Choroid plexus epithelial cell (primary cell): ENCODE data around the gene RRH.
"Not testable (repeated sequence)": the region's sequence is repeated elsewhere in the genome, so short reads cannot be mapped to it uniquely, and the experiment has no call there.

Source experiments
- DNase-seq: peaks from one replicate; pipeline ENCODE4 v3.0.0-alpha.2; 2010; ENCODE audit warnings: low read depth
- H3K4me3 ChIP-seq: 2 replicates; pipeline ENCODE4 v1.5.1; 2011; ENCODE audit warnings: low read depth, mild to moderate bottlenecking, control low read depth, low read length, moderate library complexity
- CTCF ChIP-seq: conservative IDR thresholded peaks from 2 replicates; pipeline ENCODE4 v1.5.1; 2011; ENCODE audit warnings: low read depth, mild to moderate bottlenecking, control low read depth, inconsistent platforms, low read length, moderate library complexity

The RRH gene

GRCh38 chr4:109836985-109837384 is 9.2 kb downstream of the RRH start:
- no peak for DNase-seq
- H3K4me3 ChIP-seq: no peak overlapping the region
- TF ChIP-seq CTCF: no peak

GRCh38 chr4:109846395-109847098 is 18.8 kb downstream of the RRH start:
- no peak for DNase-seq
- H3K4me3 ChIP-seq: no peak overlapping the region
- TF ChIP-seq CTCF: no peak

- TF ChIP-seq CTCF: no peak
- H3K4me3 ChIP-seq: no peak within 1 kb of the TSS
- DNase-seq: no peak
These were observed 20.2 kb downstream of the RRH start, which contains the start of gene LRIT3 for GRCh38 chr4:109847896-109848442. Gene LRIT3, plus strand, starts transcription at chr4:109848107. Its CDS starts 95 bp downstream, at chr4:109848202.

- H3K4me3 ChIP-seq: no peak overlapping the region
- TF ChIP-seq CTCF: no peak
- no peak for DNase-seq
These were observed 20.7 kb downstream of the RRH start for GRCh38 chr4:109848501-109848900.

- no peak for TF ChIP-seq CTCF
- no peak for DNase-seq
- no peak overlapping the region for H3K4me3 ChIP-seq
These were observed 22.8 kb downstream of the RRH start for GRCh38 chr4:109850601-109851000.

GRCh38 chr4:109859426-109860300 is 31.9 kb downstream of the RRH start:
- DNase-seq, H3K4me3 ChIP-seq: not testable (repeated sequence)

GRCh38 chr4:109861271-109861670 is 33.5 kb downstream of the RRH start:
- DNase-seq: no peak
- H3K4me3 ChIP-seq: no peak overlapping the region
- no peak for TF ChIP-seq CTCF
